PC-9 (cell line): Measurements from ENCODE around the gene YY1. TPM values are rescaled to one million over a fixed set of nuclear protein-coding genes. Genes with fewer than 3 reads are reported as not detected.

Experiments
- BruUV-seq: library from RNA; stranded (reverse); fragments of 400-500 nt; replicated peaks from 2 replicates; lab custom pipeline; 2021; lab: Mats Ljungman, UMichigan
- CTCF ChIA-PET: fragments of 300-600 bp; sonication (Branson Sonifier 250); formaldehyde crosslinking; loops from one replicate; lab custom pipeline; 2022; ENCODE audit warnings: antibody characterized with exemption; lab: Charles Lee
- POLR2A ChIA-PET: fragments of 300-600 bp; sonication (Branson Sonifier 250); formaldehyde crosslinking; loops from one replicate; lab custom pipeline; 2022; ENCODE audit warnings: antibody characterized with exemption; ENCODE audit not compliant: unreplicated experiment; lab: Charles Lee
- DNase-seq, 2 experiments: peaks; one replicate each; pipeline versions ENCODE4 v3.0.0 to v3.0.0-alpha.2; 2015 to 2022; ENCODE audit warnings: mixed read lengths in 1 of 2
- H2AFZ ChIP-seq: fragments of 200-600 bp; sonication (generic); 2 replicates; pipeline ENCODE4 v1.8.1; 2017; ENCODE audit warnings: antibody characterized with exemption
- H3F3A ChIP-seq: fragments of 200-600 bp; sonication (generic); 2 replicates; pipeline ENCODE4 v1.8.1; 2017; ENCODE audit warnings: antibody characterized with exemption, mild to moderate bottlenecking, low read depth; ENCODE audit not compliant: insufficient read depth
- H3K27ac ChIP-seq: fragments of 200-600 bp; sonication (generic); 2 replicates; pipeline ENCODE4 v1.6.1; 2016; ENCODE audit warnings: mixed run types
- H3K27me3 ChIP-seq: fragments of 200-600 bp; sonication (generic); 2 replicates; pipeline ENCODE4 v1.6.1; 2016; ENCODE audit warnings: low read depth, mixed run types; ENCODE audit not compliant: insufficient read depth
- H3K36me3 ChIP-seq: fragments of 200-600 bp; sonication (generic); 2 replicates; pipeline ENCODE4 v1.6.1; 2016; ENCODE audit warnings: low read depth, mixed run types
- H3K4me1 ChIP-seq: fragments of 200-600 bp; sonication (generic); replicated peaks from 2 replicates; pipeline ENCODE4 v1.6.1; 2016; ENCODE audit warnings: mixed run types; ENCODE audit not compliant: insufficient read depth
- H3K4me2 ChIP-seq: fragments of 200-600 bp; sonication (generic); 2 replicates; pipeline ENCODE4 v1.6.1; 2017; ENCODE audit warnings: mixed run types
- H3K4me3 ChIP-seq: fragments of 200-600 bp; sonication (generic); 2 replicates; pipeline ENCODE4 v1.6.1; 2016; ENCODE audit warnings: mixed run types
- H3K79me2 ChIP-seq: fragments of 200-600 bp; sonication (generic); 2 replicates; pipeline ENCODE4 v1.6.1; 2017; ENCODE audit warnings: low read depth, mixed run types
- H3K9me2 ChIP-seq: fragments of 200-600 bp; sonication (generic); 2 replicates; pipeline ENCODE4 v1.8.1; 2017; ENCODE audit warnings: mild to moderate bottlenecking; ENCODE audit not compliant: insufficient read depth
- H3K9me3 ChIP-seq: fragments of 200-600 bp; sonication (generic); 2 replicates; pipeline ENCODE4 v1.8.1; 2016; ENCODE audit warnings: low read depth; ENCODE audit not compliant: insufficient read depth
- H4K20me1 ChIP-seq: fragments of 200-600 bp; sonication (generic); 2 replicates; pipeline ENCODE4 v1.8.1; 2017; ENCODE audit not compliant: insufficient read depth
- EZH2 ChIP-seq: fragments of 200-600 bp; sonication (generic); IDR thresholded peaks from 2 replicates; pipeline ENCODE4 v1.8.0; 2017; ENCODE audit warnings: antibody characterized with exemption, low read depth
- intact Hi-C: fragments of 100-400 bp; cut with micrococcal nuclease; formaldehyde crosslinking; loops from one replicate; pipeline ENCODE4 v1.10.0; 2022; ENCODE audit not compliant: unreplicated experiment
- total RNA-seq: library from RNA; stranded (reverse); gene quantifications from 2 replicates; pipeline ENCODE4 v1.2.3, GENCODE V29; 2021
- TF ChIP-seq, protein P1 (sequence below): fragments of 200-600 bp; sonication (generic); conservative IDR thresholded peaks from 2 replicates; pipeline ENCODE4 v1.6.1; 2017; ENCODE audit warnings: mixed run types, antibody characterized with exemption, mild to moderate bottlenecking, moderate library complexity

Gene YY1
- total RNA-seq, 1 experiment from 2014 or later = 32.3 TPM

DNA sequence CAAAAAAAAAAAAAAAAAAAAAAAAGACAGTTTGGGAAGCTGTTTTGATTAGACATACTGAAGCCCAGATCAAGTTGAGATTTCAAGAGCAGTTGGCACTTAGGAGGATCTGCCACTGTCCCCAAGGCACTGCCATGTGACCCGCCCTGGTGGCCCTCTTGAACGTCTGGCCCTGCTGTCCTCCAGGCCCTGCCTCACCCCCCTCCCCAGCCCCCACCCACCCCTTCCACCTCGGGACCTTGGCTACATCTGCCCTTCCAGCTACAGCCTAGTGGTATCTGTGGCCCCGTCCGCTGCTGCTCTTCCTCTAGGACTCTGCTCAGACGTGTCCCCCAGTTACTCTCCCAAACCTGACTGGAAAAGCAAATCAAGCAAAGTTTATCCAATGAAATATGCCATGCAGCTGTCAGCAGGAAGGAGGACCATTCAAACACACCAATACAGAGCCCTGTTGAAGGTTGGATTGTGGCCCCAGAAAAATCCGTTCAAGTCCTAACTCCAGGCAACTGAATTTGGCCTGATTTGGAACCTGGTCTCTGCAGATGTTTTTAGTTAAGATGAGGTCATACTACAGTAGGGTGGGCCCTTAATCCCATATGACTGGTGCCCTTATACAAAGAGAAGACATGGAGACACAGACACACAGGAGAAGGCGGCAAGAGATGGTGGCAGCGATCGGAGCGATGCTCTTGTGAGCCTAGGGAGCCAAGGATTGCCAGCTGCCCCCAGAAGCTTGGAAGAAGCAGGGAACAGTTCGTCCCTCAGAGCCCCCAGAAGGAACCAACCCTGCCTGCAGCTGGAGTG is 49.6 kb downstream of the YY1 start:
- POLR2A ChIA-PET = no interaction called here

DNA sequence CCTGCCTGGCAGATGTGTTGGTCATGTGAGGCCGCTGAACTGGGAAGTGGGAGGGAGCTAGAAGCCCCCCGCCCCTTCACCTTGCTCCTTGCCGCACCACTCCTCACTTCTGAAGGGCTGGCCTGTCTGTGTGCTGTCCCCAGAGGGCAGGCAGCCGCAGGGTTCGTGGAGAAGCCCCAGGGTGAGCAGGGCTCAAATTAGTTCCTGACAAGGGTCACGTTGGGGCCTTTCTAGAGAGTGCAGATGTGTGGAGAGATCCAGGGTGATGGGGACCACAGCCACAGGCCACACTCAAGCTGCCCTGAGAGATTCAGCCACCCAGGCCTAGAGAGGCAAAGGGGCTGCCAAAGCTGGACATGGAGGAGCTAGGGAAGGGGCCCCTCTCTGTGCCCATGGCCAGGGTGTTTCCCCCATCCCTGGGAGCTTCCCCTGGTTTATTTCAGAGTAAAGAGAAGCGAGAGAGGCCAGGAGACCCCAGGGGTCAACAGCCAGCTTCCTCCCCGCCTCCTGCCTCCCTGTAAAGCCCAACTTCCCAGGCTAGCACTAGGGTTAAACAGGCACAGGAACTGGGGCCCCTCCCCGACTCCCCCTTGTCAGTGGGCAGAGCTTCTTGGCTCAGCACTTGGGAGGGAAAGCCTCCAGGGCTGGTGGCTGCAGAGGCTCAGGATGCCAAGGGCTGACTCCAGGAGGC is 51.1 kb downstream of the YY1 start:
- CTCF ChIA-PET = no interaction called here
- intact Hi-C loops = loop anchor here (5.0 kb wide), 1 partner anchor 87 kb away; the partner anchor contains the start of gene WDR25
- no peaks in the 10 kb centered on the region for H3F3A ChIP-seq
- H2AFZ ChIP-seq = no peak overlapping the region
- H4K20me1 ChIP-seq = no peaks in the 10 kb centered on the region
- no peaks in the 10 kb centered on the region for H3K36me3 ChIP-seq
- POLR2A ChIA-PET = no interaction called here
- no peak for DNase-seq
- no TSS peak for BruUV-seq
- no peak overlapping the region for H3K27ac ChIP-seq
- H3K9me2 ChIP-seq = no peaks in the 10 kb centered on the region
- TF ChIP-seq, protein P1, sequence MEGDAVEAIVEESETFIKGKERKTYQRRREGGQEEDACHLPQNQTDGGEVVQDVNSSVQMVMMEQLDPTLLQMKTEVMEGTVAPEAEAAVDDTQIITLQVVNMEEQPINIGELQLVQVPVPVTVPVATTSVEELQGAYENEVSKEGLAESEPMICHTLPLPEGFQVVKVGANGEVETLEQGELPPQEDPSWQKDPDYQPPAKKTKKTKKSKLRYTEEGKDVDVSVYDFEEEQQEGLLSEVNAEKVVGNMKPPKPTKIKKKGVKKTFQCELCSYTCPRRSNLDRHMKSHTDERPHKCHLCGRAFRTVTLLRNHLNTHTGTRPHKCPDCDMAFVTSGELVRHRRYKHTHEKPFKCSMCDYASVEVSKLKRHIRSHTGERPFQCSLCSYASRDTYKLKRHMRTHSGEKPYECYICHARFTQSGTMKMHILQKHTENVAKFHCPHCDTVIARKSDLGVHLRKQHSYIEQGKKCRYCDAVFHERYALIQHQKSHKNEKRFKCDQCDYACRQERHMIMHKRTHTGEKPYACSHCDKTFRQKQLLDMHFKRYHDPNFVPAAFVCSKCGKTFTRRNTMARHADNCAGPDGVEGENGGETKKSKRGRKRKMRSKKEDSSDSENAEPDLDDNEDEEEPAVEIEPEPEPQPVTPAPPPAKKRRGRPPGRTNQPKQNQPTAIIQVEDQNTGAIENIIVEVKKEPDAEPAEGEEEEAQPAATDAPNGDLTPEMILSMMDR = no peak
- TF ChIP-seq EZH2 = no peak
- no peak overlapping the region for H3K4me2 ChIP-seq
- H3K79me2 ChIP-seq = no peaks in the 10 kb centered on the region
- no peaks in the 10 kb centered on the region for H3K27me3 ChIP-seq
- no peaks in the 10 kb centered on the region for H3K4me1 ChIP-seq
- no peaks in the 10 kb centered on the region for H3K9me3 ChIP-seq
- H3K4me3 ChIP-seq = no peak overlapping the region

More for the DNA sequence above, 49.6 kb downstream of the YY1 start:
- Histone ChIP-seq H3K36me3 (no peaks in the 10 kb centered on the region), H3K4me2 (no peak overlapping the region), H3K4me1 (no peaks in the 10 kb centered on the region), H3K9me3 (no peaks in the 10 kb centered on the region), H2AFZ (no peak overlapping the region), H3F3A (no peaks in the 10 kb centered on the region; the same call in 1 of the 2 replicates), H3K27ac (no peak overlapping the region), H3K9me2 (no peaks in the 10 kb centered on the region), H3K79me2 (no peaks in the 10 kb centered on the region), H4K20me1 (no peaks in the 10 kb centered on the region), H3K27me3 (no peaks in the 10 kb centered on the region), H3K4me3 (no peak overlapping the region)
- no peak for DNase-seq
- no TSS peak for BruUV-seq
- CTCF ChIA-PET = no interaction called here
- no peak for TF ChIP-seq EZH2
- TF ChIP-seq, protein P1 = no peak
- intact Hi-C loops = loop anchor here (5.0 kb wide), 1 partner anchor 89 kb away; the partner anchor contains the start of gene WDR25

DNA sequence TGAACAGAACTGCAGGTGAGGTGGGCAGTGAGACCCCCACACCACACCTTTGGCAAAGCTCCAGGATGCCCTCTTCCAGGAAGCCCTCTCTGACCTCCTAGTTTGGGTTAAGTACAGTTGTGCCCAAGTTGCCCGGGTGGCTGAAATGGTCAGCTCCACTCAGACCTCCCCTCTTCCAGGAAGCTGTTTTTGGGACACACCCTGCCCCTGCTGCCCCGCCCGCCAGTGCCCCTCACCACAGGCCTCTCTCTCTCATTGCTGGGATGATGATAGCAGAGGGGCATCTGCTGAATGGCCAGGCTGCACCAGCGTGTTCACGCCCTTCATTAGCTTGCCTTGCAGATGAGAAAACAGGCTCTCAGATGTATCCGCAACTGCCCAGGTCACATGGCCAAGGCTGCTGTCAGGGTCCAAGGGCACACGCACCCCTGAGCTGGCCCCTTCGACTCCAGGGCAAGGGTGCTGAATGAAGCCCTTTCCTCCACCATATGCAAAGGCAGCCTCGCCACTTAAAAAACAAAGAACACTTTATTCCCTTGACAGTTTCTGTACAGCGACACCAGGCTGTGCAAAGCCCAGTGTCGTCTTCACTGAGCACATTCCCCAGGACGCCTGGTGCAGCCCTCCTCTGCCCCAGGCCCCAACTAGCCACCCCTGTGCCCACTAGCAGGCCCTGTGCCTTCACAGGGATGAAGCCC is 51.8 kb downstream of the YY1 start:
- no peak overlapping the region for H3K4me2 ChIP-seq
- H3K9me2 ChIP-seq = no peaks in the 10 kb centered on the region
- no TSS peak for BruUV-seq
- H3K79me2 ChIP-seq = no peaks in the 10 kb centered on the region
- H2AFZ ChIP-seq = no peak overlapping the region
- no peaks in the 10 kb centered on the region for H3K4me1 ChIP-seq
- H3K36me3 ChIP-seq = no peaks in the 10 kb centered on the region
- H3K27me3 ChIP-seq = no peaks in the 10 kb centered on the region
- intact Hi-C loops = no loop called here
- no peaks in the 10 kb centered on the region for H3K9me3 ChIP-seq
- ChIA-PET CTCF (no interaction called here), POLR2A (no interaction called here)
- H3F3A ChIP-seq = no peaks in the 10 kb centered on the region
- no peak overlapping the region for H3K4me3 ChIP-seq
- DNase-seq = no peak
- no peak overlapping the region for H3K27ac ChIP-seq
- H4K20me1 ChIP-seq = no peaks in the 10 kb centered on the region
- TF ChIP-seq, protein P1 = no peak
- no peak for TF ChIP-seq EZH2
